ENCODE results near the gene DNAJC3. TPM values are rescaled to one million over a fixed set of nuclear protein-coding genes. Genes with fewer than 3 reads are reported as not detected.

Gene DNAJC3
- total and polyA plus RNA-seq, 2 experiments from 2014 or later: 19.5 to 27.5 TPM

DNA sequence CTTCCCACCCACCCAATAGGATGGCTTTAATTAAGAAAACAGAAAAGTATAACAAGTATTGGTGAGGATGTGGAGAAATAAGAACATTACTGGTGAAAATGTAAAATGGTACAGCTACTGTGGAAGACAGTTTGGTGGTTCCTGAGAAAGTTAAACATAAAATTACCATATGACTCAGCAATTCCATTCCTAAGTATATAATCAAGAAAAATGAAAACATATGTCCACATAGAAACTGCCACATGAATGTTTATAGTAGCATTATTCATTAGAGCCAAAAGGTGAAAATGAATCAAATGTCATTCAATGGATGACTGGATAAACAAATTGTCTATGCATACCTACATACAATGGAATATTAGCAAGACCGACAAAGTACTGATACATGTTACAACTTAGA is 49.3 kb upstream of the DNAJC3 start (continued):
- TF ChIP-seq, protein P1, sequence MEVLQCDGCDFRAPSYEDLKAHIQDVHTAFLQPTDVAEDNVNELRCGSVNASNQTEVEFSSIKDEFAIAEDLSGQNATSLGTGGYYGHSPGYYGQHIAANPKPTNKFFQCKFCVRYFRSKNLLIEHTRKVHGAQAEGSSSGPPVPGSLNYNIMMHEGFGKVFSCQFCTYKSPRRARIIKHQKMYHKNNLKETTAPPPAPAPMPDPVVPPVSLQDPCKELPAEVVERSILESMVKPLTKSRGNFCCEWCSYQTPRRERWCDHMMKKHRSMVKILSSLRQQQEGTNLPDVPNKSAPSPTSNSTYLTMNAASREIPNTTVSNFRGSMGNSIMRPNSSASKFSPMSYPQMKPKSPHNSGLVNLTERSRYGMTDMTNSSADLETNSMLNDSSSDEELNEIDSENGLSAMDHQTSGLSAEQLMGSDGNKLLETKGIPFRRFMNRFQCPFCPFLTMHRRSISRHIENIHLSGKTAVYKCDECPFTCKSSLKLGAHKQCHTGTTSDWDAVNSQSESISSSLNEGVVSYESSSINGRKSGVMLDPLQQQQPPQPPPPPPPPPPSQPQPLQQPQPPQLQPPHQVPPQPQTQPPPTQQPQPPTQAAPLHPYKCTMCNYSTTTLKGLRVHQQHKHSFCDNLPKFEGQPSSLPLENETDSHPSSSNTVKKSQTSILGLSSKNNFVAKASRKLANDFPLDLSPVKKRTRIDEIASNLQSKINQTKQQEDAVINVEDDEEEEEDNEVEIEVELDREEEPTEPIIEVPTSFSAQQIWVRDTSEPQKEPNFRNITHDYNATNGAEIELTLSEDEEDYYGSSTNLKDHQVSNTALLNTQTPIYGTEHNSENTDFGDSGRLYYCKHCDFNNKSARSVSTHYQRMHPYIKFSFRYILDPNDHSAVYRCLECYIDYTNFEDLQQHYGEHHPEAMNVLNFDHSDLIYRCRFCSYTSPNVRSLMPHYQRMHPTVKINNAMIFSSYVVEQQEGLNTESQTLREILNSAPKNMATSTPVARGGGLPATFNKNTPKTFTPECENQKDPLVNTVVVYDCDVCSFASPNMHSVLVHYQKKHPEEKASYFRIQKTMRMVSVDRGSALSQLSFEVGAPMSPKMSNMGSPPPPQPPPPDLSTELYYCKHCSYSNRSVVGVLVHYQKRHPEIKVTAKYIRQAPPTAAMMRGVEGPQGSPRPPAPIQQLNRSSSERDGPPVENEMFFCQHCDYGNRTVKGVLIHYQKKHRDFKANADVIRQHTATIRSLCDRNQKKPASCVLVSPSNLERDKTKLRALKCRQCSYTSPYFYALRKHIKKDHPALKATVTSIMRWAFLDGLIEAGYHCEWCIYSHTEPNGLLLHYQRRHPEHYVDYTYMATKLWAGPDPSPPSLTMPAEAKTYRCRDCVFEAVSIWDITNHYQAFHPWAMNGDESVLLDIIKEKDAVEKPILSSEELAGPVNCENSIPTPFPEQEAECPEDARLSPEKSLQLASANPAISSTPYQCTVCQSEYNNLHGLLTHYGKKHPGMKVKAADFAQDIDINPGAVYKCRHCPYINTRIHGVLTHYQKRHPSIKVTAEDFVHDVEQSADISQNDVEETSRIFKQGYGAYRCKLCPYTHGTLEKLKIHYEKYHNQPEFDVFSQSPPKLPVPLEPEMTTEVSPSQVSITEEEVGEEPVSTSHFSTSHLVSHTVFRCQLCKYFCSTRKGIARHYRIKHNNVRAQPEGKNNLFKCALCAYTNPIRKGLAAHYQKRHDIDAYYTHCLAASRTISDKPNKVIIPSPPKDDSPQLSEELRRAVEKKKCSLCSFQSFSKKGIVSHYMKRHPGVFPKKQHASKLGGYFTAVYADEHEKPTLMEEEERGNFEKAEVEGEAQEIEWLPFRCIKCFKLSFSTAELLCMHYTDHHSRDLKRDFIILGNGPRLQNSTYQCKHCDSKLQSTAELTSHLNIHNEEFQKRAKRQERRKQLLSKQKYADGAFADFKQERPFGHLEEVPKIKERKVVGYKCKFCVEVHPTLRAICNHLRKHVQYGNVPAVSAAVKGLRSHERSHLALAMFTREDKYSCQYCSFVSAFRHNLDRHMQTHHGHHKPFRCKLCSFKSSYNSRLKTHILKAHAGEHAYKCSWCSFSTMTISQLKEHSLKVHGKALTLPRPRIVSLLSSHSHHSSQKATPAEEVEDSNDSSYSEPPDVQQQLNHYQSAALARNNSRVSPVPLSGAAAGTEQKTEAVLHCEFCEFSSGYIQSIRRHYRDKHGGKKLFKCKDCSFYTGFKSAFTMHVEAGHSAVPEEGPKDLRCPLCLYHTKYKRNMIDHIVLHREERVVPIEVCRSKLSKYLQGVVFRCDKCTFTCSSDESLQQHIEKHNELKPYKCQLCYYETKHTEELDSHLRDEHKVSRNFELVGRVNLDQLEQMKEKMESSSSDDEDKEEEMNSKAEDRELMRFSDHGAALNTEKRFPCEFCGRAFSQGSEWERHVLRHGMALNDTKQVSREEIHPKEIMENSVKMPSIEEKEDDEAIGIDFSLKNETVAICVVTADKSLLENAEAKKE (CRISPR knock-in tag; IDR thresholded peaks at IDR 0.05): no peak
- TF ChIP-seq EZH2phosphoT487 (IDR thresholded peaks at IDR 0.05; ENCODE audit: unreplicated experiment): no peak
- TF ChIP-seq CREB1 (CRISPR knock-in tag; IDR thresholded peaks at IDR 0.05; ENCODE audit: low read depth): no peak
- TF ChIP-seq STAT1 (IDR thresholded peaks at IDR 0.05; ENCODE audit: unreplicated experiment): no peak
- no peak for TF ChIP-seq JUNB (IDR thresholded peaks at IDR 0.05; ENCODE audit: unreplicated experiment)

GRCh38 chr13:95628488-95628887 is 48.5 kb upstream of the DNAJC3 start:
- H3K27me3 Mint-ChIP-seq (ENCODE audit: insufficient read depth, low read depth, poor library complexity): peaks cover 4% of the 10 kb centered on the region
- no peak overlapping the region for H3K4me3 Mint-ChIP-seq
- no peak overlapping the region for H3K4me2 ChIP-seq
- no peaks in the 10 kb centered on the region for H4K20me1 ChIP-seq (replicated peaks; ENCODE audit: insufficient read depth)
- no peaks in the 10 kb centered on the region for H3K9me2 ChIP-seq (ENCODE audit: insufficient read depth)
- no peaks in the 10 kb centered on the region for H3K4me1 ChIP-seq (ENCODE audit: insufficient read depth)
- no peak for DNase-seq (ENCODE audit: low spot score)
- H3F3A ChIP-seq (replicated peaks; ENCODE audit: low read depth): no peaks in the 10 kb centered on the region
- H3K79me2 ChIP-seq (replicated peaks; ENCODE audit: insufficient read depth): no peaks in the 10 kb centered on the region
- H3K4me3 ChIP-seq: no peak overlapping the region
- H3K27ac Mint-ChIP-seq: no peak overlapping the region
- no peaks in the 10 kb centered on the region for H3K9me3 Mint-ChIP-seq
- peaks cover 63% of the 10 kb centered on the region for H3K36me3 Mint-ChIP-seq (ENCODE audit: low read depth)
- no peak for ATAC-seq
- no peak overlapping the region for H2AFZ ChIP-seq
- H3K27me3 ChIP-seq (ENCODE audit: insufficient read depth): no peaks in the 10 kb centered on the region
- H3K36me3 ChIP-seq (ENCODE audit: insufficient read depth): peaks cover 8% of the 10 kb centered on the region
- H3K4me1 Mint-ChIP-seq: peaks cover 5% of the 10 kb centered on the region; the same call in 1 of the 3 replicates
- H3K27ac ChIP-seq (ENCODE audit: low read depth): no peak overlapping the region
- TF ChIP-seq CREB1 (CRISPR knock-in tag; IDR thresholded peaks at IDR 0.05; ENCODE audit: low read depth): no peak
- no peak for TF ChIP-seq JUNB (IDR thresholded peaks at IDR 0.05; ENCODE audit: unreplicated experiment)
- no peak for TF ChIP-seq ETS1 (IDR thresholded peaks at IDR 0.05)
- TF ChIP-seq ZNF114 (CRISPR knock-in tag; IDR thresholded peaks at IDR 0.05): no peak
- no peak for TF ChIP-seq EZH2phosphoT487 (IDR thresholded peaks at IDR 0.05; ENCODE audit: unreplicated experiment)
- TF ChIP-seq STAT1 (IDR thresholded peaks at IDR 0.05; ENCODE audit: unreplicated experiment): no peak
- TF ChIP-seq POLR2AphosphoS5 (IDR thresholded peaks at IDR 0.05; ENCODE audit: low read depth): no peak
- TF ChIP-seq NANOG (IDR thresholded peaks at IDR 0.05; ENCODE audit: borderline replicate concordance): no peak
- no peak for TF ChIP-seq REST (IDR thresholded peaks at IDR 0.05; ENCODE audit: unreplicated experiment)
- TF ChIP-seq ZNF331 (CRISPR knock-in tag; IDR thresholded peaks at IDR 0.05; ENCODE audit: low read depth): no peak

Measured in GM23338 (cell line).